ENCODE data around the gene DZIP1L. TPM values are rescaled to one million over a fixed set of nuclear protein-coding genes. Genes with fewer than 3 reads are reported as not detected.

The DZIP1L gene
- total and polyA plus RNA-seq, 9 donors = 4.9 to 29.0 (median 18.9) TPM

GRCh38 chr3:138119423-138119766, 4.0 kb upstream of the DZIP1L start:
- 33 to 36% (median 33%) methylated on average over 4 of the region's 4 CpGs for WGBS, 3 donors
- no peak overlapping the region for H3K4me3 ChIP-seq
- H3K27ac ChIP-seq = no peak overlapping the region
- H3K4me1 ChIP-seq (ENCODE audit: insufficient read depth) = peaks cover 2% of the 10 kb centered on the region
- H3K9me3 ChIP-seq = no peaks in the 10 kb centered on the region
- H3K27me3 ChIP-seq = no peaks in the 10 kb centered on the region
- intact Hi-C loops (cut with DNase I) = loop anchor here (2.0 to 5.0 kb wide), 3 partner anchors 51 to 53 kb away; no protein-coding TSS in a partner anchor
- no peak for TF ChIP-seq POLR2A (IDR thresholded peaks at IDR 0.05)
- TF ChIP-seq EP300 (IDR thresholded peaks at IDR 0.05) = no peak
- no peak for TF ChIP-seq CTCF (IDR thresholded peaks at IDR 0.05)
- DNase-seq = no peak
- H3K36me3 ChIP-seq = no peaks in the 10 kb centered on the region

- intact Hi-C loops (cut with DNase I) = loop anchor here (2.0 to 5.0 kb wide), 3 partner anchors 50 to 52 kb away; no protein-coding TSS in a partner anchor
- DNase-seq = peak; percentile 65 to 84 (median 81)
- Histone ChIP-seq H3K27ac (no peak overlapping the region), H3K9me3 (no peaks in the 10 kb centered on the region), H3K36me3 (no peaks in the 10 kb centered on the region), H3K27me3 (no peaks in the 10 kb centered on the region), H3K4me1 (ENCODE audit: insufficient read depth) (peaks cover 2% of the 10 kb centered on the region), H3K4me3 (no peak overlapping the region)
- TF ChIP-seq CTCF (IDR thresholded peaks at IDR 0.05) (peak; percentile 50 to 70 (median 67)), POLR2A (IDR thresholded peaks at IDR 0.05) (no peak), EP300 (IDR thresholded peaks at IDR 0.05) (no peak)
- WGBS, 3 donors = 13 to 21% (median 20%) methylated on average over 8 of the region's 8 CpGs
Observed at GRCh38 chr3:138118612-138119422, 3.4 kb upstream of the DZIP1L start.

- peak overlapping the region; percentile 73 for H3K4me3 ChIP-seq
- H3K27me3 ChIP-seq = no peaks in the 10 kb centered on the region
- peak in 4 of 5 donors; percentile 24 to 53 (median 41) for DNase-seq
- H3K27ac ChIP-seq = peak overlapping the region; percentile 52 to 93
- H3K9me3 ChIP-seq = no peaks in the 10 kb centered on the region
- intact Hi-C loops (cut with DNase I) = no loop called here
- peaks cover 4% of the 10 kb centered on the region for H3K4me1 ChIP-seq (ENCODE audit: insufficient read depth)
- 5 to 8% (median 7%) methylated on average over 9 of the region's 9 CpGs for WGBS, 3 donors
- H3K36me3 ChIP-seq = no peaks in the 10 kb centered on the region
- no peak for TF ChIP-seq POLR2A (IDR thresholded peaks at IDR 0.05)
- TF ChIP-seq EP300 (IDR thresholded peaks at IDR 0.05) = no peak
- no peak for TF ChIP-seq CTCF (IDR thresholded peaks at IDR 0.05)
Observed at GRCh38 chr3:138114431-138114918, 933 bp downstream of the DZIP1L start.

GRCh38 chr3:138113326-138113725, 2.1 kb downstream of the DZIP1L start:
- intact Hi-C loops (cut with DNase I) = no loop called here
- H3K4me1 ChIP-seq (ENCODE audit: insufficient read depth) = peaks cover 2% of the 10 kb centered on the region
- TF ChIP-seq CTCF (IDR thresholded peaks at IDR 0.05) (no peak), EP300 (IDR thresholded peaks at IDR 0.05) (no peak), POLR2A (IDR thresholded peaks at IDR 0.05) (no peak)
- no peaks in the 10 kb centered on the region for H3K27me3 ChIP-seq
- H3K4me3 ChIP-seq = no peak overlapping the region
- DNase-seq = no peak
- no peaks in the 10 kb centered on the region for H3K36me3 ChIP-seq
- WGBS, 3 donors = 79 to 91% (median 82%) methylated on average over 1 of the region's 1 CpG
- H3K9me3 ChIP-seq = no peaks in the 10 kb centered on the region
- H3K27ac ChIP-seq = peak overlapping the region in 1 of 2 donors; percentile 93
